ENCODE measurements around the gene PDZK1. TPM values are rescaled to one million over a fixed set of nuclear protein-coding genes. Genes with fewer than 3 reads are reported as not detected.

Gene PDZK1
- total RNA-seq, 1 experiment from 2014 or later = not detected

- no peak for DNase-seq
- H2AFZ ChIP-seq (ENCODE audit: low read length) = no peak overlapping the region
- H4K20me1 ChIP-seq (ENCODE audit: insufficient read depth, low read depth, low read length) = no peaks in the 10 kb centered on the region
- H3K4me3 ChIP-seq (ENCODE audit: low read length) = no peak overlapping the region
- H3K27me3 ChIP-seq (ENCODE audit: low read length) = no peaks in the 10 kb centered on the region
- H3K9ac ChIP-seq (ENCODE audit: low read length) = no peak overlapping the region
- no peaks in the 10 kb centered on the region for H3K36me3 ChIP-seq (ENCODE audit: insufficient read depth, low read length)
- no peaks in the 10 kb centered on the region for H3K9me2 ChIP-seq (replicated peaks; ENCODE audit: insufficient read depth, low read length)
- H3K9me3 ChIP-seq (ENCODE audit: low read length) = no peaks in the 10 kb centered on the region
- H3K4me2 ChIP-seq (ENCODE audit: low read depth, low read length, poor library complexity, severe bottlenecking) = no peak overlapping the region
- H3K79me2 ChIP-seq (ENCODE audit: low read length) = no peaks in the 10 kb centered on the region
- peaks cover 7% of the 10 kb centered on the region for H3K4me1 ChIP-seq (ENCODE audit: low read length)
- H3K27ac ChIP-seq (ENCODE audit: low read length) = no peak overlapping the region
These were observed 9.6 kb upstream of the PDZK1 start for GRCh38 chr1:145716641-145717345.

GRCh38 chr1:145714524-145715111 lies 7.5 kb upstream of the PDZK1 start:
- Histone ChIP-seq H3K9ac (ENCODE audit: low read length) (no peak overlapping the region), H3K4me2 (ENCODE audit: low read depth, low read length, poor library complexity, severe bottlenecking) (no peak overlapping the region), H3K36me3 (ENCODE audit: insufficient read depth, low read length) (no peaks in the 10 kb centered on the region), H3K4me3 (ENCODE audit: low read length) (no peak overlapping the region), H3K79me2 (ENCODE audit: low read length) (no peaks in the 10 kb centered on the region), H4K20me1 (ENCODE audit: insufficient read depth, low read depth, low read length) (no peaks in the 10 kb centered on the region), H2AFZ (ENCODE audit: low read length) (no peak overlapping the region), H3K27ac (ENCODE audit: low read length) (no peak overlapping the region), H3K9me3 (ENCODE audit: low read length) (no peaks in the 10 kb centered on the region), H3K27me3 (ENCODE audit: low read length) (no peaks in the 10 kb centered on the region), H3K9me2 (replicated peaks; ENCODE audit: insufficient read depth, low read length) (no peaks in the 10 kb centered on the region), H3K4me1 (ENCODE audit: low read length) (no peaks in the 10 kb centered on the region)
- DNase-seq = no peak

GRCh38 chr1:145711213-145711651 lies 4.1 kb upstream of the PDZK1 start:
- no peak overlapping the region for H3K4me2 ChIP-seq (ENCODE audit: low read depth, low read length, poor library complexity, severe bottlenecking)
- no peaks in the 10 kb centered on the region for H3K9me3 ChIP-seq (ENCODE audit: low read length)
- H3K36me3 ChIP-seq (ENCODE audit: insufficient read depth, low read length) = no peaks in the 10 kb centered on the region
- H4K20me1 ChIP-seq (ENCODE audit: insufficient read depth, low read depth, low read length) = no peaks in the 10 kb centered on the region
- H3K9ac ChIP-seq (ENCODE audit: low read length) = no peak overlapping the region
- no peaks in the 10 kb centered on the region for H3K27me3 ChIP-seq (ENCODE audit: low read length)
- H3K9me2 ChIP-seq (replicated peaks; ENCODE audit: insufficient read depth, low read length) = no peaks in the 10 kb centered on the region
- H2AFZ ChIP-seq (ENCODE audit: low read length) = no peak overlapping the region
- no peak overlapping the region for H3K4me3 ChIP-seq (ENCODE audit: low read length)
- no peak overlapping the region for H3K27ac ChIP-seq (ENCODE audit: low read length)
- no peaks in the 10 kb centered on the region for H3K79me2 ChIP-seq (ENCODE audit: low read length)
- no peaks in the 10 kb centered on the region for H3K4me1 ChIP-seq (ENCODE audit: low read length)
- DNase-seq = no peak

GRCh38 chr1:145710291-145711027 lies 3.3 kb upstream of the PDZK1 start:
- Histone ChIP-seq H3K27ac (ENCODE audit: low read length) (no peak overlapping the region), H2AFZ (ENCODE audit: low read length) (no peak overlapping the region), H3K79me2 (ENCODE audit: low read length) (no peaks in the 10 kb centered on the region), H3K4me3 (ENCODE audit: low read length) (no peak overlapping the region), H4K20me1 (ENCODE audit: insufficient read depth, low read depth, low read length) (no peaks in the 10 kb centered on the region), H3K9ac (ENCODE audit: low read length) (no peak overlapping the region), H3K4me2 (ENCODE audit: low read depth, low read length, poor library complexity, severe bottlenecking) (no peak overlapping the region), H3K4me1 (ENCODE audit: low read length) (no peaks in the 10 kb centered on the region), H3K27me3 (ENCODE audit: low read length) (no peaks in the 10 kb centered on the region), H3K9me2 (replicated peaks; ENCODE audit: insufficient read depth, low read length) (no peaks in the 10 kb centered on the region), H3K36me3 (ENCODE audit: insufficient read depth, low read length) (no peaks in the 10 kb centered on the region), H3K9me3 (ENCODE audit: low read length) (no peaks in the 10 kb centered on the region)
- DNase-seq = no peak

- Histone ChIP-seq H3K9me3 (ENCODE audit: low read length) (no peaks in the 10 kb centered on the region), H3K36me3 (ENCODE audit: insufficient read depth, low read length) (no peaks in the 10 kb centered on the region), H3K9ac (ENCODE audit: low read length) (no peak overlapping the region), H3K4me1 (ENCODE audit: low read length) (peaks cover 3% of the 10 kb centered on the region), H4K20me1 (ENCODE audit: insufficient read depth, low read depth, low read length) (no peaks in the 10 kb centered on the region), H3K9me2 (replicated peaks; ENCODE audit: insufficient read depth, low read length) (no peaks in the 10 kb centered on the region), H3K27ac (ENCODE audit: low read length) (no peak overlapping the region), H3K27me3 (ENCODE audit: low read length) (no peaks in the 10 kb centered on the region), H3K4me3 (ENCODE audit: low read length) (no peak overlapping the region), H3K79me2 (ENCODE audit: low read length) (no peaks in the 10 kb centered on the region), H3K4me2 (ENCODE audit: low read depth, low read length, poor library complexity, severe bottlenecking) (no peak overlapping the region), H2AFZ (ENCODE audit: low read length) (no peak overlapping the region)
- no peak for DNase-seq
These were observed 895 bp upstream of the PDZK1 start for GRCh38 chr1:145708063-145708462.

- Histone ChIP-seq H4K20me1 (ENCODE audit: insufficient read depth, low read depth, low read length) (no peaks in the 10 kb centered on the region), H2AFZ (ENCODE audit: low read length) (no peak overlapping the region), H3K79me2 (ENCODE audit: low read length) (no peaks in the 10 kb centered on the region), H3K27ac (ENCODE audit: low read length) (no peak overlapping the region), H3K9me3 (ENCODE audit: low read length) (no peaks in the 10 kb centered on the region), H3K4me2 (ENCODE audit: low read depth, low read length, poor library complexity, severe bottlenecking) (no peak overlapping the region), H3K9me2 (replicated peaks; ENCODE audit: insufficient read depth, low read length) (no peaks in the 10 kb centered on the region), H3K36me3 (ENCODE audit: insufficient read depth, low read length) (no peaks in the 10 kb centered on the region), H3K4me1 (ENCODE audit: low read length) (peaks cover 3% of the 10 kb centered on the region), H3K9ac (ENCODE audit: low read length) (no peak overlapping the region), H3K27me3 (ENCODE audit: low read length) (no peaks in the 10 kb centered on the region), H3K4me3 (ENCODE audit: low read length) (no peak overlapping the region)
- DNase-seq = no peak
These were observed 993 bp downstream of the PDZK1 start for GRCh38 chr1:145706086-145706664.

- Histone ChIP-seq H3K9ac (ENCODE audit: low read length) (no peak overlapping the region), H4K20me1 (ENCODE audit: insufficient read depth, low read depth, low read length) (no peaks in the 10 kb centered on the region), H3K4me2 (ENCODE audit: low read depth, low read length, poor library complexity, severe bottlenecking) (no peak overlapping the region), H3K4me1 (ENCODE audit: low read length) (peaks cover 3% of the 10 kb centered on the region), H3K36me3 (ENCODE audit: insufficient read depth, low read length) (no peaks in the 10 kb centered on the region), H2AFZ (ENCODE audit: low read length) (no peak overlapping the region), H3K27ac (ENCODE audit: low read length) (no peak overlapping the region), H3K27me3 (ENCODE audit: low read length) (no peaks in the 10 kb centered on the region), H3K4me3 (ENCODE audit: low read length) (no peak overlapping the region), H3K9me3 (ENCODE audit: low read length) (no peaks in the 10 kb centered on the region), H3K9me2 (replicated peaks; ENCODE audit: insufficient read depth, low read length) (no peaks in the 10 kb centered on the region), H3K79me2 (ENCODE audit: low read length) (no peaks in the 10 kb centered on the region)
- DNase-seq = no peak
These were observed 1.5 kb downstream of the PDZK1 start for GRCh38 chr1:145705622-145706021.

GRCh38 chr1:145702826-145703225 lies 4.3 kb downstream of the PDZK1 start:
- Histone ChIP-seq H3K27ac (ENCODE audit: low read length) (no peak overlapping the region), H3K4me1 (ENCODE audit: low read length) (peaks cover 3% of the 10 kb centered on the region), H3K4me3 (ENCODE audit: low read length) (no peak overlapping the region), H4K20me1 (ENCODE audit: insufficient read depth, low read depth, low read length) (no peaks in the 10 kb centered on the region), H3K27me3 (ENCODE audit: low read length) (no peaks in the 10 kb centered on the region), H3K79me2 (ENCODE audit: low read length) (no peaks in the 10 kb centered on the region), H3K36me3 (ENCODE audit: insufficient read depth, low read length) (no peaks in the 10 kb centered on the region), H3K9me3 (ENCODE audit: low read length) (no peaks in the 10 kb centered on the region), H3K4me2 (ENCODE audit: low read depth, low read length, poor library complexity, severe bottlenecking) (no peak overlapping the region), H3K9ac (ENCODE audit: low read length) (no peak overlapping the region), H3K9me2 (replicated peaks; ENCODE audit: insufficient read depth, low read length) (no peaks in the 10 kb centered on the region), H2AFZ (ENCODE audit: low read length) (no peak overlapping the region)
- DNase-seq = no peak
